DMS114 treated with DMSO at 0.1 percent for 48 hours (cell line): ENCODE measurements around the gene ZNF735.
"Not testable (repeated sequence)": the region's sequence is repeated elsewhere in the genome, so short reads cannot be mapped to it uniquely, and the experiment has no call there.

Experiments used
- DNase-seq: peaks from one replicate; lab custom pipeline; 2025; ENCODE audit not compliant: unreplicated experiment; lab: John Stamatoyannopoulos, UW

The ZNF735 gene

DNA sequence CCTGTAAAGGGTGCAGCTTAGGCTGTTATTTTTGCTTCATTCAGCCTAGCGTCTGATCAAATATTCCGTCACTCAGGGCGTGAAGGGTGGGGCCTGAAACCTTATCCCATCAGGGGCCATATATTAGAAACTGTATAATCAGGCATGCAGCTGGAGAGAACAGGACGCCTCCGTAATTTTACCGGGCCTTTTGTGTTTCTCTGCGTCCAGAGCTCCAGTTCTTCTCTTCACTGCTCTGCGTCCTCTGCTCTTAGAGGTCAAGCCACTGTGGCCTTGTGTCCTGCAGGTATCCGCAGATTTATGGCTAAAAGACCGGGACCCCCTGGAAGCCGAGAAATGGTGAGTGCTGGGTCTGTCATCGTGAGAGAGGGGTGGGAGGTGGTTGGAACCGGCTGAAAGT, at the start of gene ZNF735:
Gene ZNF735, plus strand, starts transcription at position 301 of the 400 bp plus-strand sequence. Its CDS starts 0 bp downstream, at position 301.
- no peak for DNase-seq

DNA sequence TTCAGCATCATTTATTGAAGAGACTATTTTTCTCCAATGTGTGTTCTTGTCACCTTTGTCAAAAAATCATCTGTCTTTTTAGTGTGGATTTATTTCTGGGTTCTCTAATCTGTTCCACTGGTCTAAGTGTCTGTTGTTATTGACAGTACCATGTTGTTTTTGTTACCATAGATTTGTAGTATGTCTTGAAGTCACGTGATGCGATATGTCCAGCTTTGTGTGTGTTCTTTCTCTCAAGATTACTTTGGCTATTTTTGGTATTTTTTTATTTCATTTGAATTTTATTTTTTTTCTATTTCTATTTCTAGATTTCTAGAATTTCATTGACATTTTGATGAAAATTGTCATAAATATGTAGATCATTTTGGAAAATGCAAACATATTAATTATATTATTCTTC, 36.0 kb upstream of the ZNF735 start:
- DNase-seq = not testable (repeated sequence)

DNA sequence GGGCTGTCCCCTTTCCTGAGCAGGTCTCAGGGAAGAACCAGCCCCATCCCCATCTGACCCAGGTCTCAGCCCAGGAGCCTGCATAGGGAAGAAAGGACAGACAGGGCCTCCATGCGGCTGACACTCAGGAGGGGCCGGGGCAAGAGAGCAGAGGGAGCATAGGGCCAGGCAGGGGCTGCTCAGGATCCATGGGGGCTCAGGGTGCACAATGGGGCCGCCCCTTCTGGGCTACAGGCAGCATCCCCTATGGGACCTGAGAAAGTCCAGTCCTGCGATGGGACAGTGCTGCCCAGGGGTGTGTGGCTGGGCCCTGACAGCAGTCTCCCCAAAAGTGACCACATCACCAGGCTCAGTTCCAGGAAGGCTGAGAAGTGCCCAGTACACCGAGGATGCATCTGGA, 32.7 kb upstream of the ZNF735 start:
- DNase-seq = no peak

DNA sequence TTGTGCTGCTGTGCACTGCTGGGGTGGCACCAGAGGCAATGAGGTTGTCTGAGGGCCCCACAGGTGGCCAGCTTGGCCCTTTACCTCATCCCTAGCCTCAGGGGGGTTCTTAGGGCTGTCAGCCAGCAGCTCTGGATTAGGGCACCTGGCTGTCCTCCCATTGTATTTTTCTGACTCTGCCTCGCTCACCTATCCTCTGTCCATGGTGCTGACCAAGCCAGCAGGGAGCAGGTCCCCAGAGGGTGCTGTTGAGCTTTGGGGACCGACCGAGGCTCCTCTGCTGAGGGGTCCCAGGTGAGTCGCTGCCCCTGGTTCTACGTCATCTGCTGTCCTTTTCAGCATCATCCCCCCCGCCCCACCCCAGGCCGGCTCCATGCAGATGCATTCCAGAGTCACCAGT, 32.1 kb upstream of the ZNF735 start:
- no peak for DNase-seq

DNA sequence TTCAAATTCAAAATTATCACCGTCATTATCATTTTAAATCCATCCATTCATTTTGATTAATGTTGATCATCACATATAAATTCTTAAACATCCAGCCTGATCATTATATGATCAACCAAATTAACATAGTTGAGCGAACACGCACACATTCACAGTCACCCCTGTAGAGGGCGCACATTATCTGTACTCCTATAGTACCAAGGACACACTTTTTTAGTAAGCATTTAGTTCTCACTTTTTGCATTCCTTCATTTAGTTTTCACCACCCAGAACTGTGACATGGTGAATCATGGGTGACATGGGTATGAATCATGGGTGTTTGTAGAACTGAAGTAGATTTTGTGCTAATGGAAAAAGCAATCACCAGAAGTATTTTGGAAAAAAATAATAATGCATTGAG, 26.0 kb upstream of the ZNF735 start:
- no peak for DNase-seq

DNA sequence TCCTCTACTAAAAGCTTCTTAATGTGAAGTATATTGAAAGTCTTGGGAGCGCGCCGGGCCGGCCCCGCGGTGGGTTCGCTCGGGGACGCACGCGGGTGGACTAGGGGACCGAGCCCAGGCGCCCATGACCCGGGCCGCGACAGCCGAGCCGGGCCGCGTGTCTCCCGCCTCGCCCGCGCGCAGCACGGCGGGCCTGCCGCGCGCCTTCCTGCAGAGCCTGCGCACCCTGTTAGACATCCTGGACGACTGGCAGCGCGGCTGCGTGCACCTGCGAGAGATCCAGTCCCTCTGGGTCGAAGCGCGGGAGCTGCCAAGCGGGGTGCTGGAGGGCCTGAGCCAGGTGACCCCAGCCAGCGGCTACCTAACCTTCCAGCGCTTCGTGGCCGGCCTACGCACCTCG, 25.4 kb upstream of the ZNF735 start:
- no peak for DNase-seq

DNA sequence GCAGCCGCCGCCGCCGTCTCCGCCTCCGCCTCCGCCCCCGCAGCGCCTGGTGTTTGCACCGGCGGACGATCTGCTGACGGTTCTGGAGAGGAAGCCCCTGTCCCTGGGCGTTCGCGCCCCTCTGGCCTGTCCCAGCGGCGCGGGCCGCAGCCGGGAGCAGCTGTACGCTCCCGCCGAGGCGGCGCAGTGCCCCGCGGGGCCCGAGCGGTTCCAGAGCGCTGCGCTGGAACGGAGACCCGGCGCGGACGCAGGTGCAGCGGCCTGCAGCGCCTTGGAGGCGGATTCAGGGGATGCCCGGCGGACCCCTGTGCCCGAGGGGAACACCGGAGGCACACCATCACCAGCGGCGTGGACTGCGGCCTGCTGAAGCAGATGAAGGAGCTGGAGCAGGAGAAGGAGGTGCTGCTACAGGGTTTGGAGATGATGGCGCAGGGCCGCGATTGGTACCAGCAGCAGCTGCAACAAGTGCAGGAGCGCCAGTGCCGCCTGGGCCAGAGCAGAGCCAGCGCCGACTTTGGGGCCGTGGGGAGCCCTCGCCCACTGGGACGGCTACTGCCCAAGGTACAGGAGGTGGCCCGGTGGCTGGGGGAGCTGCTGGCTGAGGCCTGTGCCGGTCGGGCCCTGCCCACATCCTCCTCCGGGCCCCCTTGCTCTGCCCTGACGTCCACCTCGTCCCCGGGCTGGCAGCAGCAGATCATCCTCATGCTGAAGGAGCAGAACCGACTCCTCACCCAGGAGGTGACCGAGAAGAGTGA, 24.8 kb upstream of the ZNF735 start:
- no peak for DNase-seq

DNA sequence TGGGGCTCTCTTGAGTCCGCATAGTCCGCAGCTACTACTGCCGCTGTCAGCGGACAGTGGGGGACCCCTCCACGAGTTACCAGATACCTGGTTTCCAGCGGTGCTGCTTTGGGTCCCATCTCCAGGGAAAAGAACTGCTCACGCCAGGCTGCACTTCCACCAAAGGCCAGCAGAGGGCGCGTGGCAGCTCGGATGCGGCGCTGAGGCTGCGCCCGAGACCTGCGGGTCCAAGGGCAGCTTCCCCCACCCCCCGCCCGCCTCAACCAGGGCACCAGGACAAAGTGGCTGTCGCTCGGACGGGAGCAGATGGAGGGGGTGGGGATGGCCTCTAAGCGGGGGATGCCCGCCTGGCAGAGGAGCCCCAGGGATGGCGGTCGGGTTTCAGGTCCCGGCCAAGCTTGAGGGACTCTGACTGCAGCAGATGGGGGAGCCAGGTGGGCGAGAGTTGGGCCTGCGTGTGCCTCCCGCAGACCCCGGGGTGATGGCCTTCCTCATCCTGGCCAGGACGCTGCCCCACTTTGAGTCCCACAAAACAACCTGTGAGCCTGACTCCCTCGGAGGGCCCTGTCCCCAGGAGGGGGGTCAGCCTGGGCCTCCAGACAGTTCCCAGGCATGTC, 23.8 kb upstream of the ZNF735 start:
- DNase-seq = no peak

DNA sequence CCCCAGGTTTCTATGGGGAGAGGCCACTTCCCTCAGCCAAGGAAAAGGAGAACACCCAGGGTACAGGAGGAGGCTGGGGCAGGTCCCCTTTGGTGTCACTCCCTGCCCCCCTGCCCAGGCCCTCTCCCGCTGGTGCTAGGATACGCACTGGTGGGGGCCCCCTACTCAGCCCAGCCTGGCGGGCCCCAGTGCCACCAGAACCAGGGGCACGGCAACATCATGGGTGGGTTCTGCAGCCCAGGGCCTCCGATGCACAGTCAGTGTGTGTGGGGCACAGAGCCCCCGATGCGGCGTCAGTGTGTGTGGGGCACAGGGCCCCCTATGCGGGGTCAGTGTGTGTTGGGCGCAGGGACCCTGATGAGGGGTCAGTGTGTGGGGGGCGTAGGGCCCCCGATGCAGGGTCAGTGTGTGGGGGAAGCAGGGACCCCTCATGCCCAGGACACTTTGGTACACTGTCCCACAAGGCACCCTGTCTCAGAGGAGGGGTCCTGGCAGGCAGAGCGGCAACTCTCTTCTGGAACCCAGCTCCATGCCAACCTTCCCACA, 23.1 kb upstream of the ZNF735 start:
- no peak for DNase-seq

DNA sequence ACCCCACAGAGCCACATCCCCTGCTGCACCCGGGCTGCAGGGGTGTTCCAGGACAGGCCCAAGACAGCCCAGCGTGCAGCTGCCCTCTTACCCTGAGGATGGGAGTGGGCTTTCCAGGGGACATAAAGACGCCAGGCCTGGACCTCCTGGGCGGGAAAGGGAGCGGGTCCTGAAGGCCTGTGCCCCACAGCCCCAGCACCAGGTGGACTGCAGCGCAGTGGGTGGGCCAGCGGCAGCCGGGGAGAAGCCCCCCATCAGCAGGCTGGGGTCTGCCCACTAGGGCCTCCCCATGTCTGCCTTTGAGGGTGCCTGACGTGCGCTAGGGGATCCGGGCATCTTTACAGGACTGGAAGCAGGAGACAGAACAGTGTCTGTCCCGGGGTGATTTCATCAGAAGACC, 22.6 kb upstream of the ZNF735 start:
- no peak for DNase-seq

DNA sequence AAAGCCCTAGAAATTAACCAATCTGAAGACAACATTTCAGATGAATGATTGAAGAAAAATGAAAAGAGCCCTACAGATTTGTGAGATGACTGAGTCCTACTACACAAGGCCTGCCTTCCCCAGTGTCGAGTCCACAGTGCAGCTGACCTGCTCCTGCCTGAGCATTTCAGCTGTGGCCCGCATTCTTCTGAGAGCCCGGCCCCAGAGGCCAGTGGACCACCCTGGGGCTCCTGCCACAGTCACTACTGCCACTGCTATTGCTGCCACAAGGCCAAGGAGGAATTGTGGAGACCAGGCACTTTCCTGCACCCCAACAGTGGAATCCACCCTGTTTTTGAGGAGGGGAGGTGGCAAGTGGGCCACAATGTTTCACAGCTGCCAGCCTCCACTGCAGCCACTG, 19.6 kb upstream of the ZNF735 start:
- no peak for DNase-seq

DNA sequence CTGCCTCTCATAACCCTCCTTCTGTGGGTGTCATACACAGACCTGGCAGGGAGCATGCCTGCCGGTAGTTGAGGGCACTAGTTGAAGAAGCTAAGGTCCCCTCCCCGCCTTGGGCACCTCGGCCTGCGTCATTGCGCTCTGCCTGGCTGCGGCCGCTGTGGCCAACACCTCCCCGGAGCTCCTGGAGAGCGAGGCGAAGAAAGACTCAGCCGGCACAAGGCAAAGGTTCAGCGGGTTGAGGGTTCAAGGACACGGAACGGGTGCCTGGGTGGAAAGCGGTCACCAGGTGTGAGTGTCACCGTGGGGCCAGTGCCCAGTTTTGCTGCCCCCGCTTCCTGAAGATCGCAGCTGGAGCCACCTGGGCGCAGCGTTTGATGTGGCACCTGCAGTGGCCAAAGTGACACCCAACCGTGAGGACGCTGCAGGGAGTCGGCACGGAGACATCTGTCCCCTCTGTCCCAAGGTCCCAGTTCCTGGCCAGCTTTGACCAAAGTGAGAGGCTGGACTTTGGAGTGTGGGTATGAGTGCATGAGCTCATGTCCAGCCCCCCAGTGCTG, 14.8 kb upstream of the ZNF735 start:
- DNase-seq = no peak

DNA sequence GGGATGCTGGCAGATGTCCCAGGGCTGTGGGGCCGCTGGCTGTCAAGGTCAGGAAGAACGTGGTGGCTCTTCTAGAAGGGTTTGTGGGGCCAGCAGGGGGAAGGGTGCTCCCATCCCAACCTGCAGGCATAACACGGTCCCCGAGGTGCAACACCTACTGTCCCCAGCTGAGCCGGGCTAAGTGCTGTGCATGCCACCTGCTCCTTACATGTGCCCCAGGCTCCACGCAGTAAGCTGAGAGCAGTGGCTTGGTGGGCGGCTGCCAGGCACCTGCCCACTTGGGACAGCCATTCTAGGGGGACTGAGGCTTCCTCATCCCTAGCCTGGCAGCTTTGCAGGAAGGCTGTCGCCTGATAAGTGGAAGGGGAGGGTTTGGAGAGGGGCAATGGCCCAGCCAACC, 14.2 kb upstream of the ZNF735 start:
- DNase-seq = no peak

DNA sequence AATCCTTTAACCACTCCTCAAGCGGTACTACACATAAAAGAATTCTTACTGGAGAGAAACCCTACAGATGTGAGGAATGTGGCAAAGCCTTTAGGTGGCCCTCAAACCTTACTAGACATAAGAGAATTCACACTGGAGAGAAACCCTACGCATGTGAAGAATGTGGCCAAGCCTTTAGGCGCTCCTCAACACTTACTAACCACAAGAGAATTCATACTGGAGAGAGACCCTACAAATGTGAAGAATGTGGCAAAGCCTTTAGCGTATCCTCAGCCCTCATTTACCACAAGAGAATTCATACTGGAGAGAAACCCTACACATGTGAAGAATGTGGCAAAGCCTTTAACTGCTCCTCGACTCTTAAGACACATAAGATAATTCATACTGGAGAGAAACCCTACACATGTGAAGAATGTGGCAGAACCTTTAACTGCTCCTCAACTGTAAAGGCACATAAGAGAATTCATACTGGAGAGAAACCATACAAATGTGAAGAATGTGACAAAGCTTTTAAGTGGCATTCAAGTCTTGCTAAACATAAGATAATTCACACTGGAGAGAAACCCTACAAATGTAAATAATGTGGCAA, 12.8 kb downstream of the ZNF735 start:
- not testable (repeated sequence) for DNase-seq

DNA sequence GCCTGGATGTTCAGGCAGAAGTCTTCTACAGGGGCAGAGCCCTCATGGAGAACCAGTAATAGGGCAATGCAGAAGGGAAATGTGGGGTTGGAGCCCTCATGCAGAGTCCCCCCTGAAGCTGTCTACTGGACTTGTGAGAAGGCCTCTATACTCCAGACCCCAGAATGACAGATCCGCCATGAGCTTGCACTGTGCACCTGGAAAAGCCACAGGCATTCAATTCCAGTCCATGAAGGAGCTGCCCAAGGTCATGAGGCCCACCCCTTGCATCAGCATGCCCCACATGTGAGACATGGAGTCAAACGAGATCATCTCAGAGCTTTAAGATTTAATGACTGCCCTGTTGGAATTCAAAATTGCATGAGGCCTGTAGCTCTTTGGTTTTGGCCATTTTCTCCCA, 16.4 kb downstream of the ZNF735 start:
- no peak for DNase-seq

DNA sequence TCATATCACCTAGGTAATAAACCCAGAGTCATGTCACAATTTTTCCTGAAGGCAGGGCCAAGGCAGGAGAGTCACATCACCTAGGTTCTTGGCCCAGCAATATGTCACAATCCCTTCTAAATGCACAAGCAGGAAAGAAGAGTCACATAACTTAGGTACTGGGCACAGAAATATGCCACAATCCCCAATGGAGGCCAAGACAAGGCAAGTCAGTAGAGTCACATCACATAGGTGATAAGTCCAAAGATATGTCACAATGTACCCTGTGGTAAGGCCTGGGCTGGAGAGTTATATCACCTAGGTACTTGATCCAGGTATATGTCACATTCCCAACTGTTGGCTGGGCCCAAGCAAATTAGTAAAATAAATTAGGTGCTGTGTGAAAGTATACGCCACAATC, 21.2 kb downstream of the ZNF735 start, which contains the start of gene ZNF679:
Gene ZNF679, plus strand, starts transcription at position 301 of the 400 bp plus-strand sequence. CDS start 20,644 bp downstream, outside the sequence.
- DNase-seq = not testable (repeated sequence)

DNA sequence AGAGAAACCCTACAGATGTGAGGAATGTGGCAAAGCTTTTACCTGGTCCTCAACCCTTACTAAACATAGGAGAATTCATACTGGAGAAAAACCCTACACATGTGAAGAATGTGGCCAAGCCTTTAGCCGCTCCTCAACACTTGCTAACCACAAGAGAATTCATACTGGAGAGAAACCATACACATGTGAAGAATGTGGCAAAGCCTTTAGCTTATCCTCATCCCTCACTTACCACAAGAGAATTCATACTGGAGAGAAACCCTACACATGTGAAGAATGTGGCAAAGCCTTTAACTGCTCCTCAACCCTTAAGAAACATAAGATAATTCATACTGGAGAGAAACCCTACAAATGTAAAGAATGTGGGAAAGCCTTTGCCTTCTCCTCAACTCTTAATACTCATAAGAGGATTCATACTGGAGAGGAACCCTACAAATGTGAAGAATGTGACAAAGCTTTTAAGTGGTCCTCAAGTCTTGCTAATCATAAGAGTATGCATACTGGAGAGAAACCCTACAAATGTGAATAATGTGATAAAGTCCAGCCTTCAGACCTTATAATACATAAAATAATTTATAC, 59.4 kb downstream of the ZNF735 start:
- DNase-seq = no peak
